ENCODE results near the gene ADD2.

DNA sequence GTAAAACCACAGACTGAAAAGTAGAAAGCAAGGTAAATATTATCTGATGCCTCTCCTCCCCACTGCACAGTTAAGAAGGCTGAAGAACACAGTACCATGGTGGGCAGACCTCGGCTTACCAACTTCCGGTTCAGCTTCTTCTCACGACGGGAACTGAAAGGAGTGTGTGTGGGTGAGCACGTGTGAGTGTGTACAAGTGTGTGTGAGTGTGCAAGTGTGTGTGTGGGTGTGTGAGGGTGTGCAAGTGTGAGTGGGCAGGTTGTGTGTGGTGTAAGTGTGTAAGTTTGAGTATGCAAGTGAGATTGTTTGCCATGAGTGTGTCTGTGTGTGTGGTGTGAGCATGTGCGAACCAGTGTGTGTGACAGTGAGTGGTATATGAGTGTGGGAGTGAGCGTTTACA is 103.5 kb downstream of the ADD2 start:
- TF ChIP-seq, protein P1, sequence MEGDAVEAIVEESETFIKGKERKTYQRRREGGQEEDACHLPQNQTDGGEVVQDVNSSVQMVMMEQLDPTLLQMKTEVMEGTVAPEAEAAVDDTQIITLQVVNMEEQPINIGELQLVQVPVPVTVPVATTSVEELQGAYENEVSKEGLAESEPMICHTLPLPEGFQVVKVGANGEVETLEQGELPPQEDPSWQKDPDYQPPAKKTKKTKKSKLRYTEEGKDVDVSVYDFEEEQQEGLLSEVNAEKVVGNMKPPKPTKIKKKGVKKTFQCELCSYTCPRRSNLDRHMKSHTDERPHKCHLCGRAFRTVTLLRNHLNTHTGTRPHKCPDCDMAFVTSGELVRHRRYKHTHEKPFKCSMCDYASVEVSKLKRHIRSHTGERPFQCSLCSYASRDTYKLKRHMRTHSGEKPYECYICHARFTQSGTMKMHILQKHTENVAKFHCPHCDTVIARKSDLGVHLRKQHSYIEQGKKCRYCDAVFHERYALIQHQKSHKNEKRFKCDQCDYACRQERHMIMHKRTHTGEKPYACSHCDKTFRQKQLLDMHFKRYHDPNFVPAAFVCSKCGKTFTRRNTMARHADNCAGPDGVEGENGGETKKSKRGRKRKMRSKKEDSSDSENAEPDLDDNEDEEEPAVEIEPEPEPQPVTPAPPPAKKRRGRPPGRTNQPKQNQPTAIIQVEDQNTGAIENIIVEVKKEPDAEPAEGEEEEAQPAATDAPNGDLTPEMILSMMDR (conservative IDR thresholded peaks at IDR 0.05; ENCODE audit: low read depth, low read length): no peak
- no peak for TF ChIP-seq EZH2phosphoT487 (IDR thresholded peaks at IDR 0.05; ENCODE audit: borderline replicate concordance, low read length)

Measured in PC-3 (cell line).